ENCODE results near the gene ENG. TPM values are rescaled to one million over a fixed set of nuclear protein-coding genes. Genes with fewer than 3 reads are reported as not detected.

Gene ENG
- total RNA-seq, 2 donors from 2014 or later, result 189 to 217 TPM

DNA sequence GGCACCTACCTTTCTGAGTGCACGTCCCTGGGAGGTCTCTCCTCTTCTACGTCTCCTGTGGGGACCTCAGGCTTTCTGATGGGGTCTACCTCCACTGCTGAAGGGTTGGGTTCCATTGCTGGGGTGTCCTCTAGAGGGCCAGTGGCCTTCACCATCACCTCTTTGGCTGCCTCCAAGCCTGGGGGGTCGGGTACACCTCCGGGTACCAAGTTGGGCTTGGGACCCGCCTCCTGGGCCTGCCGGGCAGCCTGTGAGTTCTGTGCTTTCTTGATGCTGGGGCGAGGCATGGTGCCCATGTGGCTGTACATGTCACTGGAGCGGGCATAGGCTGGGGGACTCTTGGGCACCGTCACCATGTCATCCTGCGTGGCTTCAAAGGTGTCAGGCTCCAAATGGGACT, 80.5 kb downstream of the ENG start:
- no peak for DNase-seq (ENCODE audit: low spot score)
- intact Hi-C loops (cut with DNase I), result no loop called here

GRCh38 chr9:127773272-127773671, 81.2 kb downstream of the ENG start:
- DNase-seq (ENCODE audit: low spot score), result no peak
- intact Hi-C loops (cut with DNase I), result no loop called here

DNA sequence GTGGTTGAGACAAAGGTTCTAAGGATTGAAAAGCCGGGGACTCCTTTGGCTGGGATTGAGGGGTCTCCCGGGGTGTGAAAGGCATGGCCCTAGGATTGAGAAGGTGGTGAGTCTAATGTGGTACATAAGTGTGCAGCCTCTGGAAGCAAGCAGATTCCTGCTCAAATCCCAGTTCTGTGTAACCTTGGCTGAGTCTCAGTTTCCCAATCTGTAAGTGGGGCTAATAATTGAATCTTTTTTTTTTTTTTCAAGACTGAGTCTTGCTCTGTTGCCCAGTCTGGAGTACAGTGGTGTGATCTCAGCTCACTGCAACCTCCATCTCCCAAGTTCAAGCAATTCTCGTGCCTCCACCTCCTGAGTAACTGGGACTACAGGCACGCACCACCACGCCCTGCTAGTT, 81.9 kb downstream of the ENG start:
- intact Hi-C loops (cut with DNase I), result no loop called here
- no peak for DNase-seq (ENCODE audit: low spot score)

- intact Hi-C loops (cut with DNase I), result no loop called here
- DNase-seq (ENCODE audit: low spot score), result no peak
These were observed 82.8 kb downstream of the ENG start for GRCh38 chr9:127771570-127772189.

- peak; percentile 100 for DNase-seq (ENCODE audit: low spot score)
- intact Hi-C loops (cut with DNase I), result no loop called here
These were observed 83.4 kb downstream of the ENG start for GRCh38 chr9:127770905-127771569.

DNA sequence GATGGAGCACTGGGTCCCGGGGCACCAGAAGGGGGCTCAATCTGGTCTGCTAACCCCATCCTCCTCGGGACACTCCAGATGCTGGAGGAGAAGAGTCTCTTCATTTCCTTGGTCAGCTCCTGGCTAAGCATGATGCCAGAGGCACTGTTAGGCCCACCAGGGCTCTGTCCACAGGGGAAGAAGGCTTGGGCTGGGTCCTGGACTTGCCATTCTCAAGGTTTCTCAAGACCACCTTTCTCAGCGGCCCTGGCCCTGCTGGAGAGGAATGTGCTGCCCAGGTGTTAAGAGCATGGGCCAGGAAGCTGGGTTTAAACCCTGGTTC, 83.9 kb downstream of the ENG start:
- intact Hi-C loops (cut with DNase I), result no loop called here
- no peak for DNase-seq (ENCODE audit: low spot score)

GRCh38 chr9:127769929-127770582, 84.4 kb downstream of the ENG start:
- no peak for DNase-seq (ENCODE audit: low spot score)
- intact Hi-C loops (cut with DNase I), result no loop called here

- intact Hi-C loops (cut with DNase I), result no loop called here
- no peak for DNase-seq (ENCODE audit: low spot score)
These were observed 85.4 kb downstream of the ENG start for GRCh38 chr9:127769101-127769500.

GRCh38 chr9:127768698-127769097, 85.8 kb downstream of the ENG start:
- no peak for DNase-seq (ENCODE audit: low spot score)
- intact Hi-C loops (cut with DNase I), result no loop called here

- intact Hi-C loops (cut with DNase I), result no loop called here
- no peak for DNase-seq (ENCODE audit: low spot score)
These were observed 86.5 kb downstream of the ENG start for GRCh38 chr9:127767909-127768331.

DNA sequence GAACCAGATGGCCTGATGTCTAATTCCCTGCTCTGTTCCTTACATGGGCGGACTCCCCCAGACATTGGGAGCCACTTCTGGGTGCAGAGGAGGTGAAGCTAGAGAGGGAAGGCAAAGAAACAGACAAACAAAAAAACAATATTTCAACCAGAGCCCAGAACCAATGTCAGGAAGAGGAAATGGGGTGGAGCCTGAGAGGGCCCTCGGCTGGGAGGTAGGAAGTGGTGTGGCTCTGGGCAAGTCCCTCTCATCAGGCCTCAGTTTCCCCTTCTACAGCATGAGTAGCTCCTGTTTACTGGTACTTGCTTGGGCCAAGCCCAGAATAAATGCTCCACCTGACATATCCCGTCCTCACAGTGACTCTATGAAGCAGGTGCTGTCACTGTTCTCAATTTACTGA, 87.0 kb downstream of the ENG start:
- no peak for DNase-seq (ENCODE audit: low spot score)
- intact Hi-C loops (cut with DNase I), result no loop called here

DNA sequence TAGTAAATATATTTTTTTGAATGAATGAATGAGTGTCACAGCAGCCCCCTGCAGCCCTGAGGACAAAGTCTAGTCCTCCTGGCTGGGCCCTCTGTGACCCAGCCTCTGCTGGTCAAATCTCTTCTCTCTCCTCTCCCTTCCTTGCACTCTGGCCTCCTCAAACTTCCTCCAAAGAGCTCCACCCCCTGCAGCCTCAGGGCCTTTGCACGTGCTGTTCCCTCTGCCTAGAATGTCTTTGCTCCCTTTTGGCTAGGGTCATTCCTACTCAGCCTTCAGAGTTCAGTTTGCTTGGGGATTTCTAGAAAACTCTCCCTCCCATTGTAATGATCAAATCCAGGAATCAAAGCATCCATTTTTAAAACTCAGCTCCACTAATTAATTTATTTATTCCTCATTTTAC, 89.0 kb downstream of the ENG start:
- DNase-seq (ENCODE audit: low spot score), result no peak
- intact Hi-C loops (cut with DNase I), result no loop called here

Small RNA genes within 50 kb of the gene (microRNA-seq; reads per million reads assigned to microRNA genes)
- gene MIR2861 (ENCODE audit: borderline microRNAs expressed in 2 of 2) (0 reads per million in 2 donors), gene MIR3960 (ENCODE audit: borderline microRNAs expressed in 2 of 2) (0 reads per million in 2 donors), gene MIR4672 (ENCODE audit: borderline microRNAs expressed in 2 of 2) (0 to 0.32 reads per million in 2 donors)

Other genes with a start within 250 kb of the ENG start
- 10 to 100 TPM; 69.4 to 80.3 TPM for gene STXBP1, start 242.4 kb downstream of the ENG start, total RNA-seq
- under 1 TPM; 0.14 TPM for gene CFAP157, start 147.7 kb downstream of the ENG start, total RNA-seq
- gene PTRH1, start 139.0 kb downstream of the ENG start, total RNA-seq, result 1 to 10 TPM; 8.7 to 9.1 TPM
- gene TTC16, start 138.6 kb downstream of the ENG start, total RNA-seq, result under 1 TPM; 0.09 to 0.14 TPM
- 1 to 10 TPM; 4.9 to 8.2 TPM for gene TOR2A, start 119.4 kb downstream of the ENG start, total RNA-seq
- gene SH2D3C, start 76.0 kb downstream of the ENG start, total RNA-seq, result 10 to 100 TPM; 13.7 to 18.9 TPM
- gene CDK9, start 68.6 kb downstream of the ENG start, total RNA-seq, result 10 to 100 TPM; 56.5 to 71.0 TPM
- 10 to 100 TPM; 35.5 to 55.1 TPM for gene FPGS, start 51.8 kb downstream of the ENG start, total RNA-seq
- gene AK1, start 23.0 kb upstream of the ENG start, total RNA-seq, result 10 to 100 TPM; 65.7 to 67.0 TPM
- gene ST6GALNAC6, start 44.9 kb upstream of the ENG start, total RNA-seq, result 100 to 1,000 TPM in 1 of 2 donors, 10 to 100 TPM in 1; 74.8 to 102 TPM
- gene ST6GALNAC4, start 62.4 kb upstream of the ENG start, total RNA-seq, result 10 to 100 TPM; 27.7 to 32.7 TPM
- gene PIP5KL1, start 76.1 kb upstream of the ENG start, total RNA-seq, result 1 to 10 TPM; 1.2 to 1.3 TPM
- gene DPM2, start 83.2 kb upstream of the ENG start, total RNA-seq, result 10 to 100 TPM; 22.8 to 23.6 TPM
- gene EEIG1, start 126.3 kb upstream of the ENG start, total RNA-seq, result 10 to 100 TPM; 54.3 to 56.9 TPM
- gene NAIF1, start 212.7 kb upstream of the ENG start, total RNA-seq, result 1 to 10 TPM; 6.0 to 7.1 TPM
- gene SLC25A25, start 213.6 kb upstream of the ENG start, total RNA-seq, result 10 to 100 TPM; 22.9 to 35.2 TPM